Suppressor macrophage treated with lipopolysaccharide for 4 hours (primary cell): Measurements from ENCODE around the gene SUGT1.

Source experiments
- DNase-seq: peaks from one replicate; pipeline ENCODE4 v3.0.0-alpha.2; 2020

The SUGT1 gene

DNA sequence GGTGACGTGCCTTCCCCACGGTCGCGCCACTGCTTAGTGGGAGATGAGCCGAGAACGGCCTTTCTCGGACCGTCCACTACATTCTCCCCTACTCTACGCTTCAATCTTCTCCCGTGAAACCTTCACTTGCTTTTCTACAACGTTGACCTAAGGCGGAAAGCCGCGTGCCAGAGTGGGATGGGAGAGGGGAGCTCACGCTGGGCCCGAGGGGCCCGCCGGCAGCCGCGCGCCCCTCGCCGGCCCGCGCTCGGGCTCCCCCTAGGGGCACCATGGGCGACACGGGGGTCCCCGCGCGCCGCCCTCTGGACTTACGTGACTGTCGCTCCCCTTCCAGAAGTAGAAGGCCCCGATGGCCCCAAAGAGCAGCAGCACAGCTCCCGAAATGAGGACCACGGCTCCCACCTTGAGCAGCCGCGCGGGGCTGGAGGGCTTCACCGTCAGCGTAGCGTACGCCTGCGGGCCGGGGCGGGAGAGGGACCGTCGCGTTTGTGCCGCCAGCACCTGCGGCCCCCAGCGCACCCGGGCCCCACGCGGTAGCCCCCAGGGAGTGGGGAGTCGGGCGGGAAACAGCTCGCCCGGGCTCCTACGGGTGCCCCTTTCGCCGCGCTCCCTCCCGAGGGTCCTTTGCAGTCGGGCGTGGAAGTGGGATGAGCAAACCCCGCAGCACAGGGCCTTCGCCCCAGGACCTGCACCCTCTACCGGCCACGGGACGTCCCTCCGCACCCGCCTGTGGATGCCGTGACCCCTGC is 86.3 kb downstream of the SUGT1 start:
- DNase-seq: peak; percentile 27

DNA sequence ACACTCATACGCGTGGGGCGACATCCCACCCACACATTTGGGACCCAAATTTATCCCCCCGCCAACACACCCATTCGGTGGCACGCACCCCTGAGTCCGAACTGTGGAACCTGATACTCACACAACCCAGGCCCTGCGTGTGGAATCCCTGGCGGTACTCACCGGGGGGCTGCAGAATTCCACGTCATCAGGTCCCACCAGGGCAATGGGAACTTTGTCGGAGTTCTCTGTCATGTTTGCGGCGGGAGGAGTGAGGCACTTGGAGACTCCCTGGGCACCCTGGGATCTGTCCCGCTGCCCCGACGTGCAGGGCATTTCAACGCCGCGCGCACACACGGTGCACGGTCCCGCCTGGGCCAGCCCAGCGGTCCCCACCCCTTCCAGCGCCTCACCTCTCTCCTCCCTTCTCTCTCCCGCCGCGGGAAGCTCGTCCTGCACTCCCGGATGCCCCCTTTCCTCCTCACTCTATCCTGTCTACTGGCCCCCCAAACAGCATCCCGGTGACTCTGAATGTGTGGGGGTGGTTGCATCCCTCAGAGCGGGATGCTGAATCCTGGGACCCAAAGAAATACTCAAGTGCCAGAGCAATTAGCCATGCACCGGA is 86.9 kb downstream of the SUGT1 start, which contains the start of gene CNMD:
CNMD (minus strand) TSS at position 353 of the 604 bp plus-strand sequence; CDS start at position 234, 119 bp downstream.
- DNase-seq: no peak

DNA sequence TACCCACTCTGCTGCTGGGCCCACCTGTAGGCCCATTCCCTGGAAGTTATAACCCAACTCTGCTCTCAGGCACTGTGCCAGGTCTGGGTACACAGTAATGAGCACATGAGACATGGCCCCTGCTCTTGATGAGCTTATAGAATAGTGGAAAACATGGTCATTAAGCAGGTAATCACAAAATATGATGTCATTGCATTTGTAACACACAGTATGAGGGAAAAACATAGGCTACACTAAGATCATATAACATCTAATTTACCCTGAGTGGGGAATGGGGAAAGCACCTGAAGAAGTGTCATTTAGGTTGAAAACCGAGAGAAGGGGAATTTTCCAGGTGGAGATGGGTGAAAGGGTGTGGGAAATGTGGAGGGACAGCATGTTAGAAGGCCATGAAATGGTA is 90.9 kb downstream of the SUGT1 start:
- no peak for DNase-seq

DNA sequence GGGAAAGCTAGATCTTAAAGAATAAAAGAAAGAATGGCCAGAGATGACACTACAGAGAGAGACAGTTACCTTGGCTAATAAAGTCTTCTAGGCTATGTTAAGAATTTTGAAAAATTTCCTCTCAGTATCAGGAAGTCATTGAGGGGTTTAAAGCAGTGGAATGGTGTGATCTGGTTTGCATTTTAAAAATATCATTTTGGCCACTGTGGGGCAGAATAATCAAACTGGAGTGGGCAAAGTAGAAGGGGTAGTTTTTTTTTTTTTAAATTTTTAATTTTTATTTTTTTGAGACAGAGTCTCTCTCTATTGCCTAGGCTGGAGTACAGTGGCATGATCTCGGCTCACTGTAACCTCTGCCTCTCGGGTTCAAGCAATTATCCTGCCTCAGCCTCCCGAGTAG is 91.4 kb downstream of the SUGT1 start:
- DNase-seq: no peak

DNA sequence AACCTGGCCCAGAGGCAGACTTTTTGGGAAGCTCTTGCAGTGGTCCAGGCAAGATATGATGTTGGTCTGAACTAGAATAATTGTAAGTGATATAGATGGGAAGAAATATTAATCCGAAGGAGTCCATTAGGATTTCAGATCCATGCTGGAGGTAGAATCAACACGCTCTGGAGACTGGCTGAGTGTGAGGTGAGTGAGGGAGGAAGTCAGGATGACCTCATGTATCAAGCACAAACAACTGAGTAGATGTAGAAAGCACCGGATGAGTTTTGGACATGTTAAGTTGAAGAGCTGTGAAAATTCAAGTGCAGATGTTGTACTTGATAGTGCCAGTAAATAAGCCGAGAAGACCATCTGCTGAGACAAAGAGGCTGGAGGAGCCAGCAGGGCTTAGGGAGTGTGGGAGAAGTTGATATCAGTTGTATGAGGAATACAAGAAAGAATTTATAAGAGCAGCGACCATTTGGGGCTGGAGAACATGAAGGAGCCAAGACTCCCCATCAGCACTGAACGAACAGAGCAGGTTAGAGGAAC is 92.3 kb downstream of the SUGT1 start:
- no peak for DNase-seq

DNA sequence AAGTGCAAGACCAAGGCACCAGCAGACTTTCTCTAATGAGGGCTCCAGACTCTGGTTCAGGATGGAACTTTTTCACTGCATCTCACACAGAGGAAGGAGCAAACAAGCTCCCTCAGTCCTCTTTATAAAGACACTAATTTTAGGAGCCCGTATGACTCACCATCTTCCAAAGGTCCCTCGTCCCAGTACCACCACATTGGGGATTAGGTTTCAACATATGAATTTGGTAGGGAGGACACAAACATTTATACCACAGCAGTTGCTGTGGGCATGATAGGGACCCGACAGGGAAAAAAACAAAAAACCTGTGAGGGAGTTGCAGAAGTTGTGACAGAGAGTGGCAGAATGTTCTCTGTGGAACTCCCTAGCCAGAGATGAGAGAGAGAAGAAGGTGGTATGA is 93.5 kb downstream of the SUGT1 start:
- DNase-seq: no peak

DNA sequence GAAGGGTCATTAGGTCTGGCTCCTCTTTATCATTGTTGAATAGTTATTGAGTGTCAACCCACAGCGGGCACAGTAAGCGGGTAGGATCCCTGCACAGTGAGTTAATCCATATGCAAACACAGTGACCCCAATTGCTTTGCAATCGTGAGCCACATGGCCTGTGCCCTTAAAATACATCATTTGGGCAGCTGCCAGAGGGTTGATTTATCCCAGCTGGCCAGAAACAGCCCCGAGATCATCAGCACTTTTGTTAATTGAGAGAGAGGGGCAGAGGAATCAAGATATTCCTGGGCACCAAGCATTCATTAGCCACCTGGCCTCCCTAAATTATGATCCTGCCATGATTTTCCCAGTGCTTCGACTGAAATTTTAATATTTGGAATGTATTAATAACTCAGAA is 96.8 kb downstream of the SUGT1 start:
- DNase-seq: no peak
